Right atrium auricular region (tissue), 2 donors: ENCODE results near the gene NKTR. TPM values are rescaled to one million over a fixed set of nuclear protein-coding genes. Genes with fewer than 3 reads are reported as not detected.

Experiments
- DNase-seq: peaks from one replicate; pipeline ENCODE4 v3.0.0-alpha.2; 2019; ENCODE audit warnings: low spot score
- H3K27ac ChIP-seq, 2 donors: fragments of 200-600 bp; sonication (generic); 1 replicate in 1 of 2; 2 replicates in 1 of 2; pipeline ENCODE4 v1.5.1; 2016 to 2019
- H3K27me3 ChIP-seq, 2 donors: fragments of 200-600 bp; sonication (generic); one replicate each; pipeline versions ENCODE4 v1.5.1 to v1.6.0; 2017 to 2019
- H3K36me3 ChIP-seq: fragments of 200-600 bp; sonication (generic); one replicate; pipeline ENCODE4 v1.5.1; 2016
- H3K4me1 ChIP-seq, 2 donors: fragments of 200-600 bp; sonication (generic); one replicate each; pipeline versions ENCODE4 v1.5.1 to v1.6.0; 2017 to 2019
- H3K4me3 ChIP-seq, 2 donors: fragments of 200-600 bp; sonication (generic); 1 replicate in 1 of 2; 2 replicates in 1 of 2; pipeline ENCODE4 v1.5.1; 2017 to 2019; ENCODE audit warnings: mild to moderate bottlenecking in 1 of 2, moderate library complexity in 1 of 2
- H3K9me3 ChIP-seq, 2 donors: fragments of 200-600 bp; sonication (generic); one replicate each; pipeline ENCODE4 v1.5.1; 2019
- CTCF ChIP-seq, 2 donors: fragments of 200-600 bp; sonication (generic); IDR thresholded peaks; one replicate each; pipeline ENCODE4 v1.5.1; 2019; ENCODE audit warnings: antibody characterized with exemption in 2 of 2
- total RNA-seq, 2 donors: library from RNA; depleted of rRNA; stranded (reverse); fragments of >200 nt; gene quantifications; one replicate each; pipeline ENCODE4 v1.1.0, GENCODE V29; 2016

NKTR gene
- total RNA-seq, 2 donors from 2014 or later, result 14.1 to 20.4 TPM

- no peaks in the 10 kb centered on the region for H3K9me3 ChIP-seq
- TF ChIP-seq CTCF (IDR thresholded peaks at IDR 0.05), result peak in 1 of 2 donors; percentile 50
These were observed 18.6 kb upstream of the NKTR start, which contains the start of gene SEC22C for GRCh38 chr3:42581709-42582473. Gene SEC22C, minus strand, starts transcription at chr3:42581967. Its CDS starts 12,921 bp downstream, at chr3:42569046.

GRCh38 chr3:42582474-42583070, 17.9 kb upstream of the NKTR start:
- H3K27me3 ChIP-seq, result no peaks in the 10 kb centered on the region
- H3K36me3 ChIP-seq, result peaks cover 4% of the 10 kb centered on the region
- peak overlapping the region; percentile 92 to 93 for H3K27ac ChIP-seq
- H3K4me3 ChIP-seq, result peak overlapping the region; percentile 95 to 97
- DNase-seq, result no peak
- H3K9me3 ChIP-seq, result no peaks in the 10 kb centered on the region
- no peak for TF ChIP-seq CTCF (IDR thresholded peaks at IDR 0.05)
- peaks cover 0 to 20% of the 10 kb centered on the region in 2 donors for H3K4me1 ChIP-seq

More at GRCh38 chr3:42581709-42582473, 18.6 kb upstream of the NKTR start, which contains the start of gene SEC22C:
- no peaks in the 10 kb centered on the region for H3K27me3 ChIP-seq
- peak within 1 kb of the TSS; percentile 95 to 97 for H3K4me3 ChIP-seq
- H3K36me3 ChIP-seq, result peaks cover 4% of the 10 kb centered on the region
- peak within 1 kb of the TSS; percentile 92 to 93 for H3K27ac ChIP-seq
- peak; percentile 93 for DNase-seq
- H3K4me1 ChIP-seq, result peaks cover 0 to 20% of the 10 kb centered on the region in 2 donors

GRCh38 chr3:42588625-42589024, 11.9 kb upstream of the NKTR start:
- no peaks in the 10 kb centered on the region for H3K36me3 ChIP-seq
- no peaks in the 10 kb centered on the region for H3K27me3 ChIP-seq
- no peak overlapping the region for H3K4me3 ChIP-seq
- no peak for TF ChIP-seq CTCF (IDR thresholded peaks at IDR 0.05)
- no peak overlapping the region for H3K27ac ChIP-seq
- H3K4me1 ChIP-seq, result peaks cover 0 to 11% of the 10 kb centered on the region in 2 donors
- DNase-seq, result no peak
- H3K9me3 ChIP-seq, result no peaks in the 10 kb centered on the region

DNA sequence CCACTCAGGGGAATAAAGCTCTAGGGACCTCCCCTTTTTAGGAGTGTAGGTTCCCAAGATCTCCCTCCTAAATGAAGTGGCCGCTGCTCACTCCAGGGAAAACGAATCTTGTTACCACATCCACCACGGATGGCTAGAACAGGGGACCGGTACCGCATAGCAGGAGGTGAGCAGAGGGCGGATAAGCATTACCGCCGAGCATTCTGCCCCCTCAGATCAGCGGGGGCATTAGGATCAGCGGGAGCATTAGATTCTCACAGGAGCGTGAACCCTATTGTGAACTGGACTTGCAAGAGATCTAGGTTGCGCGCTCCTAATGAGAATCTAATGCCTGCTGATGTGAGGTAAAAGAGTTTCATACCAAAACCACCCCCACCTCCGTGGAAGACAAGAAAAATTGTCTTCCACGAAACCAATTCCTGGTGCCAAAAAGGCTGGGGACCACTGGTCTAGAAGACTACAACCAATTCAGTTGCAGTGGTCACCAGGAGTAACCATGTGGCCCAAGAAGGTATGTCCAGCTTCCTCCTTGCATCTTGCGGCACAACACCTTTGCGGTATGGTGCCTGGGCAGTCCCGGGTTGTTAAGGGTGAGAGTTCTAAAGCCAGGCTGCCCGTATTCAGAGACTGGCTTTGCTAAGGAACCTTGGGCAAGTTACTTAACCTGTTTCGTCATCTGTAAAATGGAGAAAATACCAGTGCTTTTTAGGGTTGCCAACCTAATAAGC, 10.9 kb upstream of the NKTR start:
- Histone ChIP-seq H3K36me3 (no peaks in the 10 kb centered on the region), H3K27me3 (no peaks in the 10 kb centered on the region), H3K4me1 (peaks cover 0 to 11% of the 10 kb centered on the region in 2 donors), H3K27ac (peak overlapping the region in 1 of 2 donors; percentile 88), H3K9me3 (no peaks in the 10 kb centered on the region), H3K4me3 (peak overlapping the region in 1 of 2 donors; percentile 74)
- TF ChIP-seq CTCF (IDR thresholded peaks at IDR 0.05), result no peak
- no peak for DNase-seq

- Histone ChIP-seq H3K27ac (peak overlapping the region; percentile 84 to 88), H3K27me3 (no peaks in the 10 kb centered on the region), H3K4me3 (peak overlapping the region; percentile 74), H3K36me3 (no peaks in the 10 kb centered on the region), H3K9me3 (no peaks in the 10 kb centered on the region), H3K4me1 (peaks cover 0 to 11% of the 10 kb centered on the region in 2 donors)
- no peak for DNase-seq
- TF ChIP-seq CTCF (IDR thresholded peaks at IDR 0.05), result no peak
These were observed 9.3 kb upstream of the NKTR start for GRCh38 chr3:42590989-42591756.
